Large intestine (tissue), 3 donors: ENCODE results near the gene GLCE. TPM values are rescaled to one million over a fixed set of nuclear protein-coding genes. Genes with fewer than 3 reads are reported as not detected.
"Not testable (repeated sequence)": the region's sequence is repeated elsewhere in the genome, so short reads cannot be mapped to it uniquely, and the experiment has no call there.

Experiments
- DNase-seq, 2 donors: peaks; one replicate each; pipeline versions ENCODE4 v3.0.0 to v3.0.0-alpha.2; 2013
- H3K27ac ChIP-seq: one replicate; pipeline ENCODE4 v1.5.1; 2013; ENCODE audit warnings: low read length
- H3K27me3 ChIP-seq: 2 replicates; pipeline ENCODE4 v1.6.1; 2013; ENCODE audit warnings: low read length; ENCODE audit not compliant: control insufficient read depth, insufficient read depth
- H3K36me3 ChIP-seq: 2 replicates; pipeline ENCODE4 v1.6.1; 2013; ENCODE audit warnings: low read length; ENCODE audit not compliant: control insufficient read depth, insufficient read depth
- H3K4me1 ChIP-seq: one replicate; pipeline ENCODE4 v1.6.1; 2013; ENCODE audit warnings: low read length; ENCODE audit not compliant: control insufficient read depth, insufficient read depth
- H3K4me3 ChIP-seq: one replicate; pipeline ENCODE4 v1.5.1; 2013; ENCODE audit warnings: low read length
- H3K9me3 ChIP-seq: one replicate; pipeline ENCODE4 v1.6.1; 2013; ENCODE audit warnings: mild to moderate bottlenecking, low read depth, low read length, moderate library complexity; ENCODE audit not compliant: control insufficient read depth
- whole genome bisulfite sequencing: methylation state at CpG from one replicate; pipeline ENCODE4 v1.1.5; 2013; ENCODE audit warnings: low lambda C conversion rate; ENCODE audit not compliant: insufficient coverage; 5-methylcytosine and 5-hydroxymethylcytosine counted together
- polyA plus RNA-seq: library from polyadenylated mRNA; unstranded; fragments of 120-200 nt; gene quantifications from one replicate; pipeline ENCODE4 v1.2.1, GENCODE V29; 2013

The GLCE gene
- polyA plus RNA-seq, 1 donor: 50.5 TPM

DNA sequence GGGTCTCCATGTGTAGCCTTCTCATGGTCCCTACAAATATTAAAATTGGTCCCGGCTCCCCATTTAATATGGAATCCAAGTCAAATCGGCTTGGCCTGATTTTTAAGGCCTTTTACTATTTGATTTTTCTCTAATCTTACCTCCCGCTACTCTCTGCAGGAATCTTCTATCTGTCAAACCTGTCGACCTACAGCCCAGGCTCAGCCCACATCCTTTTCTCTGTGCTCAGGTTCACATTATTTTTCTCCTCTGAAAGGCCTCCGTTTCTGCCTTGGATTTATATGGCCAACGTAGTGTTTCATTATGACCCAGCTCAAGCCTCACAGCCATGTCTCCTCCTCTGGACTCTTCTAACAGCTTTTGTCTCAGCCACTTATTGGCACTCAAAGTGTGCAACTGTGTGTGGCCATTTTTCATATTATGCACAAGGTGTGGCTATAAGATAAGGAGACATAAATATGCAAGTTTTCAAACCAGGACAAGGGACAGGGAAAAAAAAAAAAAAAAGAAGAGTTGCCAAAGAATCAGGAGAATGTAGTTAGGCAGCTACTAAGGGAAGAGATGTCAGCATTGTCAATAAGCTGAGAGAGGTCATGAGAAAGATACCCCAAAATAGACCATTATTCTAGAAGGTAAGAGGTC, 2.1 kb upstream of the GLCE start:
- Histone ChIP-seq H3K9me3 (no peaks in the 10 kb centered on the region), H3K27ac (no peak overlapping the region), H3K4me3 (no peak overlapping the region), H3K36me3 (no peaks in the 10 kb centered on the region), H3K4me1 (peaks cover 2% of the 10 kb centered on the region), H3K27me3 (no peaks in the 10 kb centered on the region)
- 76% methylated on average over 3 of the region's 6 CpGs for whole genome bisulfite sequencing
- DNase-seq: no peak

DNA sequence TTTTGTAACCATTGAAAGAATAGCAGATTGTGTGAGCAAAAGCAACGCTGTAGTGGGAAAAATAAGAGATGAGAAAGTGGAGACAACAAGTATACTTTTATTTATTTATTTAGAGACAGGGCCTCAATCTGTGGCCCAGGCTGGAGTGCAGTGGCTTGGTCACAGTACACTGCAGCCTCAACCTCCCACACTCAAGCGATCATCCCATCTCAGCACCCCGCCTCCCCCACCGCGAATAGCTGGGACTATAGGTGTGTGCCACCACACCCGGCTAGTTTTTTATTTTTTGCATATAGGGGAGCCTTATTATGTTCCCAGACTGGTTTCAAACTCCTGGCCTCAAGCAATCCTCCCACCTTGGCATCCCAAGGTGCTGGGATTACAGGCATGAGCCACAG, 1.6 kb upstream of the GLCE start:
- no CpG with 5 or more reads among the region's 6 CpGs for WGBS

DNA sequence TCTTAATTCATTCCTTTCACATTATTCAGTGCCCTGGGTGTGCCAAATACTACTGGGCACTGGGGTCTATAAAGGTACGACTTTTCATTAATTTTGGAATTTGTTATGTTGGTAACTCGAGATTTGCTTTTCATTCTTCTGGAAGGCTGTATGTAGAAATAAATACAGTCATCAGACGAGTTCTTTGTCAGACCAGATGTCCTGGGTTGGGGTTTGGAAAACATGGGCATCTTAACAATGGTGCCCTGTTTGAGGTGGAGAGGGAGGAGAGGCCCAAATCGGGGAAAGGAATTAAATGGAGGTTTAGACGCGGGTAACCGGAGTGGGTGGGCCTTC, 662 bp upstream of the GLCE start:
- H3K9me3 ChIP-seq: no peaks in the 10 kb centered on the region
- no peaks in the 10 kb centered on the region for H3K27me3 ChIP-seq
- H3K4me3 ChIP-seq: peak overlapping the region; percentile 84
- no peaks in the 10 kb centered on the region for H3K36me3 ChIP-seq
- H3K4me1 ChIP-seq: peaks cover 3% of the 10 kb centered on the region
- H3K27ac ChIP-seq: peak overlapping the region; percentile 67
- WGBS: no CpG with 5 or more reads among the region's 7 CpGs
- no peak for DNase-seq

More for the DNA sequence above, 1.6 kb upstream of the GLCE start:
- Histone ChIP-seq H3K4me1 (peaks cover 2% of the 10 kb centered on the region), H3K27me3 (no peaks in the 10 kb centered on the region), H3K9me3 (no peaks in the 10 kb centered on the region), H3K36me3 (no peaks in the 10 kb centered on the region), H3K27ac (no peak overlapping the region), H3K4me3 (no peak overlapping the region)
- DNase-seq: no peak

DNA sequence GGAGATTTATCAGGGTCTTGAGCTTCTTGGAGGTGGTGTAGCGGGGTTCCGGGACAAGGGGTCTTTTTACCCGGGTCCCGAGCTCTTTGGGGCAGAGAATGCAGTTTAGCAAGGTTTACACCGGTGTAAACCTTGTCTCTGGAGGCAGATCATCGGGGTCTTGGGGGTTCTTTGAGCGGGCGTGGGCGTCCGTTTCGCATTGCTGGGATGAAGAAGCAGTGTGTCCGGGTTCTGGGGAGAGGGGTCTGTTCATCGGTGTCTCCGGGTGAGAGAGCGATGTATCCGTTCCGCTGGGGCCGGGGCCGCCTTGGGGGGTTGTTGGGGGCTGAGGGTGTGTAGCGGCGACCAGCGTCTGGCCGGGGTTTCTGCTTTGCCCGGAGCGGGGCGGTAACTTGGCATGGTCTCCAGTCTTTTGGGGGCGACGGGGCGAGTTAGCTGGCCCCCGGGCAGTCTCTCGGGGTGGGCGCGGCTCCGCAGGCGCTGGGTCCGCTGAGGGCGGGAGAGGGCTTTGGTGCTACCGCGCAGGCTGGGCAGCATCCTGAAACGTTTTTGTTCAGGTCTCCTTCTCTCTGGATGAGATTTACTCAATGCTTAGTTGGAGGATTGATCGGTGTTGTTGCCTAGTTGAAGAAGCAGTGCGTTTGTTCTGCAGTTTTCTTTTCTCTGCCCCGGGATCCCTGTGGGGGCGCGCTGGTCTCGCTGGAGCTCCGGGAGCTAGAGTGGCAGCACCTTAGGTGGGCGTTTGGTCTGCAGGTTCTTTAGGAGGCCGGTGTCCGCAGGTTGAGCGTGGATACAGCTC, 843 bp downstream of the GLCE start:
- Histone ChIP-seq H3K4me3 (peak overlapping the region; percentile 84), H3K9me3 (no peaks in the 10 kb centered on the region), H3K27ac (peak overlapping the region; percentile 91), H3K4me1 (peaks cover 8% of the 10 kb centered on the region), H3K27me3 (no peaks in the 10 kb centered on the region), H3K36me3 (no peaks in the 10 kb centered on the region)
- DNase-seq: peak; percentile 28 to 68
- WGBS: no CpG with 5 or more reads among the region's 51 CpGs

DNA sequence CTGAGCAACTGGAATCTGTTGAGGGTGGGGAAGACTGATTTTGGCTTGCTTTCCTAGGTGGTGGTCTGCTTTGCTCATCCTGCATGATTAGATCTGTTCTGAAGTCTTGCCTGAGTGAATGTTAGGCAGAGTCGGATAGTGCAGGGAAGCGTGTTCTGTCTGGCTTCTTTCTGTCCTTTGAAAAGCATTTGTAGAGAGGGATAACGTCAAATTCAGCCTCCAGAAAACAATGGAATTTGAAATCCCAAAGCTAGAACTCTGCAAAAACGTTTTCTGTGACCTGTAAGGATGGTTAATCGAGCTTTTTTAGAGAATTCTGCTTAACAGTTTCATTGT, 1.4 kb downstream of the GLCE start:
- H3K27me3 ChIP-seq: no peaks in the 10 kb centered on the region
- WGBS: 80% methylated on average over 1 of the region's 5 CpGs
- no peaks in the 10 kb centered on the region for H3K9me3 ChIP-seq
- peaks cover 8% of the 10 kb centered on the region for H3K4me1 ChIP-seq
- DNase-seq: no peak
- peak overlapping the region; percentile 84 for H3K4me3 ChIP-seq
- peak overlapping the region; percentile 91 for H3K27ac ChIP-seq
- H3K36me3 ChIP-seq: no peaks in the 10 kb centered on the region

DNA sequence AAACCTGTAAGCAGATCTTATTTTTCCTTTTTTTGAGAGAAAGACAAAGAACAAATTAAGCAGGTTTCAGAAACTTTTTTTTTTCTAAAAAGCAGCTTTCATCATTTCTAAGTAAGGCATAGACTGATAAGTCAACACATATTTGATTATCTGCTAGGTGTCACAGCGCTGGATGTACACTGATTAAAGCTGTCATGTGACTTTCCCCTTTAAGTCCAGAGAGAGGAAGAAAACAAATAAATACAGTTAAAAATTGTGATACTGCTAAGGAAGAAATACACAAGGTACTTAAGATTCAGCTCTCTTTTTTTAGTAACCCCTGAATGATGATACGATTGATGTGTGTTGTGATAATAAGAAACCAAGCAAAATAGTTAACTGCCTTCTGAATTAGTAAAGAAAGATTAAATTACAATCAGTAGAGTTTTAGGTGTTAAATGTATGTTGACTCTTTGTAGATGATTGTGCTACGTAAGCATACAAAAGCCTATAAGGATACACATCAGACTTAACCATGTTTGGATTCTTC, 2.8 kb downstream of the GLCE start:
- no peak overlapping the region for H3K4me3 ChIP-seq
- no peaks in the 10 kb centered on the region for H3K9me3 ChIP-seq
- DNase-seq: no peak
- 80% methylated on average over 1 of the region's 3 CpGs for WGBS
- H3K4me1 ChIP-seq: peaks cover 8% of the 10 kb centered on the region
- no peak overlapping the region for H3K27ac ChIP-seq
- no peaks in the 10 kb centered on the region for H3K27me3 ChIP-seq
- no peaks in the 10 kb centered on the region for H3K36me3 ChIP-seq

DNA sequence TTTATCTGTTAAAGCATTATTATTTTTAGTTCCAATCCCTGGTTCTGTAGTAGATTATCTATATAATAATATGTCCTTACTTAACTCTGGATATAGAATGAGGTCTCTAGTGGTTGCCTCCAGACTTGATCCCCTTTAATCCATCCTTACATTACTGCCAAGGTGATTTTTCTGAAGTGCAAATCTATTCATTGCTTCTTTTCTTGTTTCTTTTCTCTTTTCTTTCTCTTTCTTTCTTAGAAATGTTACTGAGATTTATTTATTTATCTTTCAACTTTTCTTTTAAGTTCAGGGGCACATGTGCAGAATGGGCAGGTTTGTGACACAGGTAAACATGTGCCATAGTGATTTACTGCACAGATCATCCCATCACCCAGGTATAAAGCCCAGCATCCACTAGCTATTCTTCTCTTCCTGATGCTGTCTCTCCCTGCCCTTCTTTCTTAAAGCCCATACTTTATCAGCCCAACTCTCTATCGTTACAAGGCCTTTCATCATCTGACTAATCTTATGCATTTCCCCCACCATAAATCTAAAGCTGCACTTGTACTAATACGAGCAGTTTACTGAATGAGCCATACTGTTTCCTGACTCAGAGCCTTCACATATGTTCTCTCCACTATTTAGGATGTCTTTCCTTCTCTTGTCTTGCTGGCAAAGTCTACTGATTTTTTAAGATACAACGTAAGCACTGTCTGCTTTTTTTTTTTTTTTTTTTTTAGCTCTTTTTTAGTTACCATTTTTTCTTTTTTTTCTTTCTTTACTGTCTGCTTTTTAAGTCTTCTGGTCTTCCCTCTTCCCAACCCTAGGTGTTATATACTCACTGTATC, 4.6 kb downstream of the GLCE start:
- Histone ChIP-seq H3K36me3 (no peaks in the 10 kb centered on the region), H3K4me1 (peaks cover 8% of the 10 kb centered on the region), H3K9me3 (no peaks in the 10 kb centered on the region), H3K27ac (no peak overlapping the region), H3K4me3 (no peak overlapping the region), H3K27me3 (no peaks in the 10 kb centered on the region)
- DNase-seq: no peak
- 42% methylated on average over 2 of the region's 3 CpGs for WGBS

DNA sequence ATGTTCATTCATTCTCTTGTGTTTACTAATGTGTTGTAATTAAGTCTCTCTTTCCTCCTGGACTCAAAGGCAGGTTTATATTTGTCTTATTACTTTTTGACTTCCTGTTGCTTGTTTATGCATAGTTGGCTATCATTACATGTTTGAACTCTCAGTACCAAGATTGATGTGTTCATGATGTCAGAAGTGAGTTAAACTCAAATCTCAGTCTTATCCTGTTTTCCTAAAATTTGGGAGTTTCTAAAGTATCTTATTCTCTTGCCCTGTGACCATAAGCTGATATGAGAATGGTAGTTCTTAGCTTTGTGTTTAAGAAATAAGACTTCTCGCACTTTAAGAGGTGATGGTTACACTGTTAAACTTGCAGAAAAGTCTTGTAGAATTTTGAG, 5.2 kb downstream of the GLCE start:
- Histone ChIP-seq H3K36me3 (no peaks in the 10 kb centered on the region), H3K9me3 (no peaks in the 10 kb centered on the region), H3K27ac (no peak overlapping the region), H3K4me1 (peaks cover 8% of the 10 kb centered on the region), H3K27me3 (no peaks in the 10 kb centered on the region), H3K4me3 (no peak overlapping the region)
- no CpG with 5 or more reads among the region's 1 CpG for WGBS
- DNase-seq: no peak

DNA sequence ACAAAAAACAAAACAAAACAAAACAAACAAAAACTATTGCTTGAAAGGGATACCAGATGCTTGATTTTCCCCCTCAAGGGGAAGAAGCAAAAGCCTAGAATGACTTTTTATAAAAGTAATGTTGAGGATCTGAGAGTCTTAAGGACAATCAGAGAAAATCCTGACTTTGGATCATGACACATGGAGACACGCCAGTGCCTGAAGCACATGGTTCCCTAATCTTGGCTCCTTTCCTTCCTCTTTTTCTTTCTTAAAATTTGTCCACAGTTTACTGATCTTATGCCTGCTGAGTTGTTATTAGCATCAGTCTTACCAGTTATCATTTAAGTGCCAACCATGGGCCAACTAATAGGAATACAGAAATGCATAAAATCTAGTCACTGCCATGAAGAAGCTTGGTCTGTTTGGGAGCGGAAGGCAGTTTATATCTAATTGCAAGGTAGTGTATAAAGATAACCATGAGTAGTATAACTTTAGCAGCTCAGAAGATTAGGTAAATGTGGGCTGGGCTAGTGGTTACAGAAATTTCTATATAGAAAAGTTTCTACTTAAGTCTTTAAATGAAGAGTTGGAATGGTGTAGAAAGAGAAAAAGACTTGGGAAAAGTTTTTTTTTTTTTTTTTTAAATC, 6.9 kb downstream of the GLCE start:
- no peaks in the 10 kb centered on the region for H3K36me3 ChIP-seq
- H3K9me3 ChIP-seq: no peaks in the 10 kb centered on the region
- no peak for DNase-seq
- WGBS: 67% methylated on average over 1 of the region's 2 CpGs
- H3K4me1 ChIP-seq: peaks cover 8% of the 10 kb centered on the region
- no peak overlapping the region for H3K4me3 ChIP-seq
- no peaks in the 10 kb centered on the region for H3K27me3 ChIP-seq
- no peak overlapping the region for H3K27ac ChIP-seq

DNA sequence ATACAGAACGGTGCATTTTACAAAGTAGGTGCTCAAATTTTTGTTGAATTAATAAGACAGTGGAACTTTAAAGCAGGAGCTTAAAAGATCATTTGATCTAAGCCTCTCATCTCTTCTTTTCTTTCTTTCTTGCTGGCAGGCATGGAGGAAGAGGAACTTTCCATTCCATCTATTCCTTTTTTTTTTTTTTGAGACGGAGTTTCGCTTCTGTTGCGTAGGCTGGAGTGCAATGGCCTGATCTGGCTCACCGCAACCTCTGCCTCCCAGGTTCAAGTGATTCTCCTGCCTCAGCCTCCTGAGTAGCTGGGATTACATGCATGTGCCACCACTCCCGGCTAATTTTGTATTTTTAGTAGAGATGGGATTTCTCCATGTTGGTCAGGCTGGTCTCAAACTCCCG, 7.9 kb downstream of the GLCE start:
- H3K4me1 ChIP-seq, H3K4me3 ChIP-seq, DNase-seq, H3K27me3 ChIP-seq, H3K36me3 ChIP-seq, H3K9me3 ChIP-seq, H3K27ac ChIP-seq: not testable (repeated sequence)
- WGBS: 100% methylated on average over 1 of the region's 7 CpGs
